Measurements from ENCODE around the gene MYH2.
A peak's percentile ranks its signal among the peaks of the same experiment; 100 is the strongest.
"Not testable (repeated sequence)": the region's sequence is repeated elsewhere in the genome, so short reads cannot be mapped to it uniquely, and the experiment has no call there.

Gene MYH2

GRCh38 chr17:10549096-10549842 is at the start of gene MYH2:
MYH2 (minus strand) TSS chr17:10549658; CDS start chr17:10547920, 1,738 bp downstream.
- Mint-ChIP-seq H3K4me3 (no peak within 1 kb of the TSS), H3K27ac (no peak within 1 kb of the TSS), H3K36me3 (no peaks in the 10 kb centered on the region), H3K9me3 (peaks cover 0 to 2% of the 10 kb centered on the region in 2 donors), H3K27me3 (peaks cover 17 to 27% of the 10 kb centered on the region in 2 donors), H3K4me1 (no peaks in the 10 kb centered on the region)
- ATAC-seq (replicated peaks) (no peak), DNase-seq (no peak)

DNA sequence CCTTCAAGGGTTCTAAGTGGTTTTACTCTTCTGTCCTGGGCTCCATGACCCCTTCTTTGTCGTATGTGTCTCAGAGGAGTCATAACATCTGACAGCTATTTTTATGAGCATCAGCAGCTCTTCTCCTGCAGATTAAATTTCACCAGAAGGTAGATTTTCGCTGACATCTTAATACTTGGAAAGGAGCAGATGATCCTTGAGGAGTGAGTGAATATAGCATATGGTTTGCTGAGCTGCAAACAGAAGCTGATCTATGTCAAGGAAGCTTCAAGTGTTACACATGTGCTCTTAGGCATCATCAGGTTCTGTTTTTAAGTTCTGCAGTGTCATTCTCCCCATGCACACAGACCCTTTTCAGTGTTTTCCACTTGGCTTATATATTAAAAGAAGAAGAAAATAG is 49.2 kb upstream of the MYH2 start:
- Mint-ChIP-seq H3K36me3 (no peaks in the 10 kb centered on the region), H3K9me3 (no peaks in the 10 kb centered on the region), H3K4me1 (no peaks in the 10 kb centered on the region), H3K4me3 (no peak overlapping the region), H3K27ac (no peak overlapping the region), H3K27me3 (peaks cover 15 to 20% of the 10 kb centered on the region in 2 donors)
- DNase-seq (no peak), ATAC-seq (replicated peaks) (no peak)

- no peak overlapping the region for H3K4me3 Mint-ChIP-seq
- H3K27ac Mint-ChIP-seq = no peak overlapping the region
- no peak for ATAC-seq (replicated peaks)
- no peaks in the 10 kb centered on the region for H3K4me1 Mint-ChIP-seq
- DNase-seq = no peak
- peaks cover 26 to 40% of the 10 kb centered on the region in 2 donors for H3K27me3 Mint-ChIP-seq
- H3K9me3 Mint-ChIP-seq = no peaks in the 10 kb centered on the region
- no peaks in the 10 kb centered on the region for H3K36me3 Mint-ChIP-seq
These were observed 40.2 kb upstream of the MYH2 start for GRCh38 chr17:10589553-10590145.

DNA sequence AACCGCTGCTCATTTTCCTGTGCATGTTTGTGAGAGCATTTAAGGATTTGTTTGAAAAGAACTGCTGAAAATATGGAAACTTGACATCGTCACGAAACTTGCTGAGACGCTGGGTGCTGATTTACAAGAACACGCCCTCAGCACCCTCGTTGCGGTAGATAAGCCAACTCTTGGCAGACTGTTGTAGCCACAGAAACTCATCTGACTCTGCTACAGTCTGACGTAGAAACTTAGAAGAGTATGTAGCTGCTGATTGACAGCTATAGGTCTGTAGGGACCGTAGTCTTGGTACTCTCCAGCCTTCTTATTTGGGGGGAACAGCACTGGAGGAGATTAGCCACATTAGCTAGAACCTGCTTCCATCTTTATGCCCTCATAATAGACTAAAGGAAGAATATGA is 36.1 kb upstream of the MYH2 start:
- Mint-ChIP-seq H3K27ac (no peak overlapping the region), H3K27me3 (peaks cover 18 to 43% of the 10 kb centered on the region in 2 donors), H3K4me1 (no peaks in the 10 kb centered on the region), H3K9me3 (no peaks in the 10 kb centered on the region), H3K36me3 (no peaks in the 10 kb centered on the region), H3K4me3 (no peak overlapping the region)
- ATAC-seq (replicated peaks) = no peak
- no peak for DNase-seq

GRCh38 chr17:10583834-10584233 is 34.4 kb upstream of the MYH2 start:
- H3K9me3 Mint-ChIP-seq = no peaks in the 10 kb centered on the region
- no peak for DNase-seq

DNA sequence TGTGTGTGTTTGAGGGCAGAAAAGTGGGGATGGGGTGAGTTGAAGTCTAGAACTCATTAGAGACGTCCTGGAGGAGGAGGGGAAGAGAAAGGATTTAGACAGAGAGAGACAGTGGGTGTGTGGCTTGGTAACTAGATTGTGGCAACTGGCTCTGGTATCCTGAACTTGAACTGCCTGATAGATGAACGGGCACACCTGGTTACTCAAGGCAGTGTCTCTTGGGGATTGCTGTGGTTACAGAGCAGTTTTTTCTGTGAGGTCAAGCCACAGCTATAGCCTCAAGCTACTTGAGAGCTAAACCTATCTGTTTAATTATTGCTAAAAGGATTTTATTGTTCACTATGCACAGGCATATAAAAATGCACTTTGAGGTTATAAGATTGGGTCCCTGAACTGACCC is 29.8 kb upstream of the MYH2 start:
- H3K9me3 Mint-ChIP-seq = no peaks in the 10 kb centered on the region
- no peak overlapping the region for H3K4me3 Mint-ChIP-seq
- H3K4me1 Mint-ChIP-seq = peaks cover 3 to 6% of the 10 kb centered on the region in 2 donors
- no peaks in the 10 kb centered on the region for H3K36me3 Mint-ChIP-seq
- H3K27me3 Mint-ChIP-seq = peaks cover 19 to 29% of the 10 kb centered on the region in 2 donors
- no peak overlapping the region for H3K27ac Mint-ChIP-seq
- no peak for DNase-seq
- ATAC-seq (replicated peaks) = peak in 1 of 2 donors; percentile 58

More at GRCh38 chr17:10583834-10584233, 34.4 kb upstream of the MYH2 start:
- H3K4me3 Mint-ChIP-seq = no peak overlapping the region
- ATAC-seq (replicated peaks) = no peak
- no peaks in the 10 kb centered on the region for H3K36me3 Mint-ChIP-seq
- H3K27me3 Mint-ChIP-seq = peaks cover 10 to 31% of the 10 kb centered on the region in 2 donors
- no peak overlapping the region for H3K27ac Mint-ChIP-seq
- peaks cover 3 to 6% of the 10 kb centered on the region in 2 donors for H3K4me1 Mint-ChIP-seq

GRCh38 chr17:10574324-10574723 is 24.9 kb upstream of the MYH2 start:
- no peak overlapping the region for H3K27ac Mint-ChIP-seq
- no peak for DNase-seq
- no peak for ATAC-seq (replicated peaks)
- H3K27me3 Mint-ChIP-seq = peaks cover 13 to 22% of the 10 kb centered on the region in 2 donors
- H3K9me3 Mint-ChIP-seq = no peaks in the 10 kb centered on the region
- no peaks in the 10 kb centered on the region for H3K36me3 Mint-ChIP-seq
- no peak overlapping the region for H3K4me3 Mint-ChIP-seq
- peaks cover 3 to 6% of the 10 kb centered on the region in 2 donors for H3K4me1 Mint-ChIP-seq

DNA sequence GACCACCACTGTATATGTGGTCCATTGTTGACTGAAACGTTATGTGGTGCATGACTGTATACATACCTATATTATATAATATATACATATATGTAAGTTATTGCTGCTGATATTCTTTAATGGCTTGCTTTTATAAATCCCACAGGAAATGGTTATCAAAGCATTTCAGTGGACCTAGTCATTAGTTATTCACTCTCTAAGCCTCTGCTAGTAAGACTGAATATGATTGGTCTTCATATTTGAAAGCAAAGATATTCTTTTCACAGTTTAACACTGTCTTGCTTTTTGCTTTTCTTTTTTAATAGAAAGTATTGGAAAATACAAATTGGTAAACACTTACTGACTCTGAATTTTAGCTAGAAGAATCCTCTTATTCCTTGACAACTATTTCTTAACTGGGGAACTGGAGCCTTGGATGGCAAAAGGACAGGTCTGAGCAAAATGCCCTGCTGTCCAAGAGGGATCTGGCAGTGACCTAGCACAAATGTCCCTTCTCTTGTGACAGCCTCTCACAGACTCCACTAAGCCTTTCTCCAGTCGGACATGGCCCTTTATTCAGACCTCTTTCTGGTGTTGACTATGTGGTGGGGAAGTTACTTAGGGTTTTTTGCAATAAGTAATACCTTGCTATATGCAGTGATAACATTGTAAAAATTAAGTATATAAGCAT is 14.7 kb upstream of the MYH2 start:
- Mint-ChIP-seq H3K9me3 (no peaks in the 10 kb centered on the region), H3K4me1 (no peaks in the 10 kb centered on the region)

DNA sequence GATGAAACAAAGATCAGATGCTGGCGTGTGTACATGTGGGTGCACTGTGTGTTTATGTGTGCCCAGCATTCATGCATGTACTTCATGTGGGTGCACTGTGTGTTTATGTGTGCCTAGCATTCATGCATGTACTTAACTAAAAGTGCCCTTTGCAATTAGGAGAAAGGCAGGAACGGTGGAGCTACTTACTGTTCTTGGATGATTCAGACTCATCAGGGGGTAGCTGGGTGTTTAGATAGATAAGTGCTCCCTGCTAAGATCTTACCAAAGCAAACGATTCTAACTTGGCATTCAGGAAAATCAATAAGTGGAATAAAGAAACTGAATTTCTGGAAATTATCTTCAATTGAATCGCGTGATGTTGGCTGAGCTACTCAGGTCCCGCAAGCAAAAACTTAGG is 8.6 kb upstream of the MYH2 start:
- DNase-seq = no peak
- H3K4me1 Mint-ChIP-seq = no peaks in the 10 kb centered on the region
- ATAC-seq (replicated peaks) = no peak
- H3K36me3 Mint-ChIP-seq = no peaks in the 10 kb centered on the region
- H3K27ac Mint-ChIP-seq = no peak overlapping the region
- no peak overlapping the region for H3K4me3 Mint-ChIP-seq
- no peaks in the 10 kb centered on the region for H3K27me3 Mint-ChIP-seq
- H3K9me3 Mint-ChIP-seq = no peaks in the 10 kb centered on the region

More for the DNA sequence above, 14.7 kb upstream of the MYH2 start:
- ATAC-seq (replicated peaks) (no peak), DNase-seq (no peak)
- Mint-ChIP-seq H3K27ac (no peak overlapping the region), H3K4me3 (no peak overlapping the region), H3K36me3 (no peaks in the 10 kb centered on the region), H3K27me3 (peaks cover 9 to 16% of the 10 kb centered on the region in 2 donors)

GRCh38 chr17:10557422-10557821 is 8.0 kb upstream of the MYH2 start:
- no peaks in the 10 kb centered on the region for H3K4me1 Mint-ChIP-seq
- no peaks in the 10 kb centered on the region for H3K9me3 Mint-ChIP-seq
- ATAC-seq (replicated peaks) (no peak), DNase-seq (no peak)
- H3K36me3 Mint-ChIP-seq = no peaks in the 10 kb centered on the region
- no peak overlapping the region for H3K4me3 Mint-ChIP-seq
- no peaks in the 10 kb centered on the region for H3K27me3 Mint-ChIP-seq
- no peak overlapping the region for H3K27ac Mint-ChIP-seq

GRCh38 chr17:10556301-10557005 is 7.0 kb upstream of the MYH2 start:
- no peak for ATAC-seq (replicated peaks)
- Mint-ChIP-seq H3K27ac (no peak overlapping the region), H3K4me1 (no peaks in the 10 kb centered on the region), H3K36me3 (no peaks in the 10 kb centered on the region), H3K4me3 (no peak overlapping the region), H3K27me3 (peaks cover 0 to 5% of the 10 kb centered on the region in 2 donors), H3K9me3 (no peaks in the 10 kb centered on the region)
- no peak for DNase-seq

DNA sequence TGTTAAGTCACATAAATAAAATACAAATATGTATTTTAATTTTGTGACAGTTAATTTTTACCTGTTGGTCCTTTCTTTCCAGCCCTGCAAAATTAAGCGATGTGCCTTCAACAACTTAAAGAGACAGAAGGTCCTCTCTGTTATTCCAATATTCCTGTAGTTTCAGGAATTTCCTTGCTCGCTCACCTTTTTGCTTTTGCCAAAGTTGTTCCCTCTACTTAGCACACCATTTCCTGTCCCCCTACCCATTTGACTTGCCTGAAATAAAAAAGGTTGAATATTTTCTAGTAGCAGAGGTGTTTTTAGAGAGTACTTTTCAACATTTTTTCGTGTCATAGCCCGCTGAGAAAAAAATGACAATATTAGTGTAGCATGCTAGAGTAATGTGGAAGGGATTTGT is 556 bp upstream of the MYH2 start:
- H3K27me3 Mint-ChIP-seq = peaks cover 17 to 24% of the 10 kb centered on the region in 2 donors
- no peak for DNase-seq

DNA sequence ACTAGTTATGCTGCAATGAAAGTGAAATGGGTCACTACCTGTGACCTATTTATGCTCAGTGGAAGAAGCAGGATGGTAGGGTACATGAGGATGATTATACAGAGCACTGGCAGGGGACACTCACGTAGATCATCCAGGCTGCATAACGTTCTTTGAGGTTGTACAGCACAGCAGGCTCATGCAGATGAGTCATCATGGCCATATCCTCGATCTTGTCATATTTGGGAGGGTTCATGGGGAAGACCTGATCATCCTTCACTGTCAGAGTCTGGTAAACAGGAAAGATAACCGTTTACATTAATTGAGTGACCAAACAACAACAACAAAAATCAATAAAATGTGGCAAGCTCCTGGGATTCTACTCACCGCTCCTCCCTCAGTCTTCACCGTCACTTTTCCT is 2.1 kb downstream of the MYH2 start:
- Mint-ChIP-seq H3K36me3 (no peaks in the 10 kb centered on the region), H3K9me3 (peaks cover 0 to 3% of the 10 kb centered on the region in 2 donors), H3K4me3 (no peak overlapping the region), H3K27ac (no peak overlapping the region), H3K27me3 (peaks cover 17 to 27% of the 10 kb centered on the region in 2 donors), H3K4me1 (no peaks in the 10 kb centered on the region)
- DNase-seq = no peak
- ATAC-seq (replicated peaks) = no peak

More for the DNA sequence above, 556 bp upstream of the MYH2 start:
- Mint-ChIP-seq H3K4me1 (no peaks in the 10 kb centered on the region), H3K36me3 (no peaks in the 10 kb centered on the region), H3K27ac (no peak overlapping the region), H3K4me3 (no peak overlapping the region), H3K9me3 (peaks cover 0 to 1% of the 10 kb centered on the region in 2 donors)
- no peak for ATAC-seq (replicated peaks)

DNA sequence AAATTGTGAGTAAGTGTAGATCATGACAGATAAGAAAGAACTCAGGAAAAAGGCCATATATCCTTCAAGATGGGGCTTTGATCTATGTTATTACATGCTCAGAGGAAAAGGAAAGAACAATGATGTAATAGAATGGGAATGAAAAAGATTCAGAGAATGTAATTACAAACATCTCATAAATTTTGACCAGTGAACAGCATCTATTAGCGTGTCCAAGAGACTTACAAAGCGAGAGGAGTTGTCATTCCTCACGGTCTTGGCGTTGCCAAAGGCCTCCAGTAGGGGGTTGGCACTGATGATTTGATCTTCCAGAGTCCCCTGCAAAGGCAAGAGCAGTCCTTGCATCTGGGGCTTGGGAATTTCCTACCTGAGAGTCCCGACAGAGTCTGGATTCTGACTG is 6.0 kb downstream of the MYH2 start:
- not testable (repeated sequence) for H3K36me3 Mint-ChIP-seq; H3K4me3 Mint-ChIP-seq; H3K4me1 Mint-ChIP-seq; ATAC-seq (replicated peaks); H3K27ac Mint-ChIP-seq; DNase-seq
- Mint-ChIP-seq H3K9me3 (peaks cover 3 to 15% of the 10 kb centered on the region in 2 donors), H3K27me3 (peaks cover 7 to 10% of the 10 kb centered on the region in 2 donors)

All from stimulated activated naive B cell treated with anti-CD40 and anti-IgM and Interleukin-4, amounts not matched to agents 10 μg/mL and 1 μg/mL and 100 μg/mL, for 72 hours (primary cell).